Measurements from ENCODE around the gene SLC11A2. TPM values are rescaled to one million over a fixed set of nuclear protein-coding genes. Genes with fewer than 3 reads are reported as not detected.

Gene SLC11A2
- total and polyA plus RNA-seq, 2 of the 8 experiments (the other 6 are each of a cell fraction or from before 2014, with no cell fraction given) = 55.0 to 61.5 TPM

DNA sequence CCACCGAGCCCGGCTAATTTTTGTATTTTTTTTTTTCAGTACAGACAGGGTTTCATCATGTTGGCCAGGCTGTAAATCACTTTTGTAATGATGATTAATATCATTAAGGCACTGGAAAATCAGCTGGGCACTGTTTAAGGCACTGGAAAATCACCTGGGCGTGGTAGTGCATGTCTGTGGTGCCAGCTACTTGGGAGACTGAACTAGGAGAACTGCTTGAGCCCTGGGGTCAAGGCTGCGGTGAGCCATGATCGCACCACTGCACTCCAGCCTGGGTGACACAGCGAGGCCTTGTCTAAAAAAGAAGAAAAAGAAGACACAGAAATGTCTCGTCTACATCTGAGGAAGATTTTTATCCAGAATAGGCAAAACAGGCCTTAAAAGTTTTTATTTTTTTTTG, 12.7 kb downstream of the SLC11A2 start (continued):
- TF ChIP-seq, protein P1, sequence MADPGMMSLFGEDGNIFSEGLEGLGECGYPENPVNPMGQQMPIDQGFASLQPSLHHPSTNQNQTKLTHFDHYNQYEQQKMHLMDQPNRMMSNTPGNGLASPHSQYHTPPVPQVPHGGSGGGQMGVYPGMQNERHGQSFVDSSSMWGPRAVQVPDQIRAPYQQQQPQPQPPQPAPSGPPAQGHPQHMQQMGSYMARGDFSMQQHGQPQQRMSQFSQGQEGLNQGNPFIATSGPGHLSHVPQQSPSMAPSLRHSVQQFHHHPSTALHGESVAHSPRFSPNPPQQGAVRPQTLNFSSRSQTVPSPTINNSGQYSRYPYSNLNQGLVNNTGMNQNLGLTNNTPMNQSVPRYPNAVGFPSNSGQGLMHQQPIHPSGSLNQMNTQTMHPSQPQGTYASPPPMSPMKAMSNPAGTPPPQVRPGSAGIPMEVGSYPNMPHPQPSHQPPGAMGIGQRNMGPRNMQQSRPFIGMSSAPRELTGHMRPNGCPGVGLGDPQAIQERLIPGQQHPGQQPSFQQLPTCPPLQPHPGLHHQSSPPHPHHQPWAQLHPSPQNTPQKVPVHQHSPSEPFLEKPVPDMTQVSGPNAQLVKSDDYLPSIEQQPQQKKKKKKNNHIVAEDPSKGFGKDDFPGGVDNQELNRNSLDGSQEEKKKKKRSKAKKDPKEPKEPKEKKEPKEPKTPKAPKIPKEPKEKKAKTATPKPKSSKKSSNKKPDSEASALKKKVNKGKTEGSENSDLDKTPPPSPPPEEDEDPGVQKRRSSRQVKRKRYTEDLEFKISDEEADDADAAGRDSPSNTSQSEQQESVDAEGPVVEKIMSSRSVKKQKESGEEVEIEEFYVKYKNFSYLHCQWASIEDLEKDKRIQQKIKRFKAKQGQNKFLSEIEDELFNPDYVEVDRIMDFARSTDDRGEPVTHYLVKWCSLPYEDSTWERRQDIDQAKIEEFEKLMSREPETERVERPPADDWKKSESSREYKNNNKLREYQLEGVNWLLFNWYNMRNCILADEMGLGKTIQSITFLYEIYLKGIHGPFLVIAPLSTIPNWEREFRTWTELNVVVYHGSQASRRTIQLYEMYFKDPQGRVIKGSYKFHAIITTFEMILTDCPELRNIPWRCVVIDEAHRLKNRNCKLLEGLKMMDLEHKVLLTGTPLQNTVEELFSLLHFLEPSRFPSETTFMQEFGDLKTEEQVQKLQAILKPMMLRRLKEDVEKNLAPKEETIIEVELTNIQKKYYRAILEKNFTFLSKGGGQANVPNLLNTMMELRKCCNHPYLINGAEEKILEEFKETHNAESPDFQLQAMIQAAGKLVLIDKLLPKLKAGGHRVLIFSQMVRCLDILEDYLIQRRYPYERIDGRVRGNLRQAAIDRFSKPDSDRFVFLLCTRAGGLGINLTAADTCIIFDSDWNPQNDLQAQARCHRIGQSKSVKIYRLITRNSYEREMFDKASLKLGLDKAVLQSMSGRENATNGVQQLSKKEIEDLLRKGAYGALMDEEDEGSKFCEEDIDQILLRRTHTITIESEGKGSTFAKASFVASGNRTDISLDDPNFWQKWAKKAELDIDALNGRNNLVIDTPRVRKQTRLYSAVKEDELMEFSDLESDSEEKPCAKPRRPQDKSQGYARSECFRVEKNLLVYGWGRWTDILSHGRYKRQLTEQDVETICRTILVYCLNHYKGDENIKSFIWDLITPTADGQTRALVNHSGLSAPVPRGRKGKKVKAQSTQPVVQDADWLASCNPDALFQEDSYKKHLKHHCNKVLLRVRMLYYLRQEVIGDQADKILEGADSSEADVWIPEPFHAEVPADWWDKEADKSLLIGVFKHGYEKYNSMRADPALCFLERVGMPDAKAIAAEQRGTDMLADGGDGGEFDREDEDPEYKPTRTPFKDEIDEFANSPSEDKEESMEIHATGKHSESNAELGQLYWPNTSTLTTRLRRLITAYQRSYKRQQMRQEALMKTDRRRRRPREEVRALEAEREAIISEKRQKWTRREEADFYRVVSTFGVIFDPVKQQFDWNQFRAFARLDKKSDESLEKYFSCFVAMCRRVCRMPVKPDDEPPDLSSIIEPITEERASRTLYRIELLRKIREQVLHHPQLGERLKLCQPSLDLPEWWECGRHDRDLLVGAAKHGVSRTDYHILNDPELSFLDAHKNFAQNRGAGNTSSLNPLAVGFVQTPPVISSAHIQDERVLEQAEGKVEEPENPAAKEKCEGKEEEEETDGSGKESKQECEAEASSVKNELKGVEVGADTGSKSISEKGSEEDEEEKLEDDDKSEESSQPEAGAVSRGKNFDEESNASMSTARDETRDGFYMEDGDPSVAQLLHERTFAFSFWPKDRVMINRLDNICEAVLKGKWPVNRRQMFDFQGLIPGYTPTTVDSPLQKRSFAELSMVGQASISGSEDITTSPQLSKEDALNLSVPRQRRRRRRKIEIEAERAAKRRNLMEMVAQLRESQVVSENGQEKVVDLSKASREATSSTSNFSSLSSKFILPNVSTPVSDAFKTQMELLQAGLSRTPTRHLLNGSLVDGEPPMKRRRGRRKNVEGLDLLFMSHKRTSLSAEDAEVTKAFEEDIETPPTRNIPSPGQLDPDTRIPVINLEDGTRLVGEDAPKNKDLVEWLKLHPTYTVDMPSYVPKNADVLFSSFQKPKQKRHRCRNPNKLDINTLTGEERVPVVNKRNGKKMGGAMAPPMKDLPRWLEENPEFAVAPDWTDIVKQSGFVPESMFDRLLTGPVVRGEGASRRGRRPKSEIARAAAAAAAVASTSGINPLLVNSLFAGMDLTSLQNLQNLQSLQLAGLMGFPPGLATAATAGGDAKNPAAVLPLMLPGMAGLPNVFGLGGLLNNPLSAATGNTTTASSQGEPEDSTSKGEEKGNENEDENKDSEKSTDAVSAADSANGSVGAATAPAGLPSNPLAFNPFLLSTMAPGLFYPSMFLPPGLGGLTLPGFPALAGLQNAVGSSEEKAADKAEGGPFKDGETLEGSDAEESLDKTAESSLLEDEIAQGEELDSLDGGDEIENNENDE (IDR thresholded peaks at IDR 0.05; ENCODE audit: insufficient replicate concordance, low read length) = no peak
- no peak for TF ChIP-seq KDM4A (IDR thresholded peaks at IDR 0.05; ENCODE audit: low read depth, low read length, severe bottlenecking)
- no peak for TF ChIP-seq POU5F1 (IDR thresholded peaks at IDR 0.05; ENCODE audit: low read depth, low read length)
- TF ChIP-seq SIX5 (IDR thresholded peaks at IDR 0.05; ENCODE audit: low read depth, low read length) = no peak
- TF ChIP-seq SP1 (IDR thresholded peaks at IDR 0.05; ENCODE audit: low read depth, low read length) = no peak
- no peak for TF ChIP-seq GABPA (IDR thresholded peaks at IDR 0.05; ENCODE audit: borderline replicate concordance, insufficient read depth, low read length)
- TF ChIP-seq SIRT6 (IDR thresholded peaks at IDR 0.05; ENCODE audit: low read length) = no peak
- TF ChIP-seq CTBP2 (IDR thresholded peaks at IDR 0.05; ENCODE audit: borderline replicate concordance, insufficient read depth, insufficient read length, low read length) = no peak
- TF ChIP-seq CBX5 (IDR thresholded peaks at IDR 0.05; ENCODE audit: low read depth, low read length) = no peak

Measured in H1 (cell line).